Left hindlimb (tissue), 1 donor: Measurements from ENCODE around the gene TOM1L2.
"Not testable (repeated sequence)": the region's sequence is repeated elsewhere in the genome, so short reads cannot be mapped to it uniquely, and the experiment has no call there.

ENCODE experiments used
- DNase-seq: peaks from one replicate; pipeline ENCODE4 v3.0.0-alpha.2; 2018

TOM1L2 gene

DNA sequence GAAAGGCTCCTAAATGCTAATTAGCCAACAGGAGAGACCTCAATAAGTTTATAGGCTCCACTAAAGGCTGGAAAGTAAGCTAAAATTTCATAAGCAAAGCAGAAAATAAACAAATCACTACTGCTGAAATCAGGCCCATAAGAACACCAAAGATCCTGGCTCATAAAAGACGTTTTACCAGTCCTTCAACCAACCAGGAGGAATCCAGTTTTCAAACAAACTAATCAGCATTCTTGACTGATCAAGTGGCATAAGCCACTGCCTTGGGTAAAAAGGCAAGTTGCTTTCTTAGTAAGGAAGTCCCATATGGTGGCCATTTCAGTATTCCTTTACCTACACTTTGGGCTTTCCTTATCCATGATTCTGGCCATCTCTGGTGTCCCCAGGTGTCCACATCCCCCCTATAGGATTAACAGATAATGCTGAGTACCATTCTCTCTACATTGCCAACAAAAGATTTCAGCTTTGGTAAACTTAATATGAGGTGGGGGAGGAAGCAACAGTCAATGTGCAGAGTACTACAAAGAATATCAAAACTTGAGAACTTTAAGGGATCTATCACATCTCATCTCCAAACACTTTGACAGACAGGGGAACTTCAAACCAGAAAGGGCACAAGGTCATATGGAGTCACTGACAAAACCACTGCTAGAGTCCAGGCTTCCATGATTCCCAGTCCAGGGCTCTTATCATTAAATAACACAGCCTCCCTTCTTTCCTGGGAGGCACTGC is 1.3 kb downstream of the TOM1L2 start:
- no peak for DNase-seq

DNA sequence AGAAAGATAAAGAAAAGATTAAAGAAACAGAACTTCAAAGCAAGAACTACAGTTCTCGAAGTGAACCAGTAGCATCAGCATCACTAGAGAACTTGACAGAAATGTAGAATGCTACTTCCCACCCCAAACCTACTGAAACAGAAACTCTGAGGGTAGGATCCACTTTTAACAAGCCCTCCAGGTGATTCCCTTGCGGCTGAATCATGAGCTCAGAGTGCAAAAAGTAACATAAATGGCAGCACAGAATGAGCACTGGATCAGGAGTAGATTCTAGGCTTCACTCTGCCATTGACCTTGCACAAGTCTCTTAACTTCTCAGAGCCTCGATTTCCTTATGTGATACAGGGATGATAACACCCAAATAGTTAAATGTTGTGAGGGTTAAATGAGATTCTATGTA is 5.8 kb downstream of the TOM1L2 start:
- DNase-seq, result no peak

DNA sequence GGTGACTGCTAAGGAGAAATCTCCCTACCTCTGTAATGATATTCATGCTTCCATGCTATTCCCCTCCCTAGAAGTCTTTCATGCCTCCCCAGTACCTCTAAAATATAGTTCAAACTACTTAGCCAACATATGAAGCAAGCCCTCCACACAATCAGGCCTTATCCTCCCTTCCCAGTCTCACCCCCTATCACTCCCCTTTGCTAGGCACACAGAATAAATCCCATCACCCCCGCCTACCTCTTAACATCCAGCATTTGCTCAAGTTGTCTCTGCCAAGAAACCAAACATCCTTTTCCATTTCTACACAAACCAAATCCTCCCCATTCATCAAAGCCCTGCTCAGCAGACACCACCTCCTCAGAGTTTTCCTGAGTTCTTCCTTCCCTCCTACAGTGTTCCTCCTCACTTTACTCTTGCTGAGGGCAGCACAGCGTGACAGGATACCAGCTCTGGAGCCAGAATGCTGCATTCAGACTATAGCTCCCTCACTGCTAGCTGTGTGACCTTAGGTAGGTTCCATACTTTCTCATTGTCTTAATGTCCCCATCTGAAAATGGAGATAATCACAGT is 7.0 kb downstream of the TOM1L2 start:
- DNase-seq, result no peak

DNA sequence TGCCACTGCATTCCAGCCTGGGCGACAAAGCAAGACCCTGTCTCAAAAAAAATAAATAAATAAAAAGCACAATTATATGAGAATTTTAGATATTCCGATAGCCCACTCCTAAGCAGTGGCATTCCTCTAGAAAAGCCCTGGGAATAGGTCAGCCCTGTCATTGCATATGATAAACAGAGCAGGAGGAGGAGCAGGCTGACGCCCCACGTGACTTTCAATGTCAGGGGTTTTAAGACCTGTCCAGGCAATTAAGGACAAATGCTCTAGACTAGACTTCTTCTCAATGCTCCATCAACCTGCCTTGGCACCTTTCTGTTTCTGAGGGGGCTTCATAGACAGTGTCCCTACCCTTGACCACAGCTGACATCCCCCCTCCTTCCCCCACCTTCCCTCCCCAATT is 7.5 kb downstream of the TOM1L2 start:
- no peak for DNase-seq

DNA sequence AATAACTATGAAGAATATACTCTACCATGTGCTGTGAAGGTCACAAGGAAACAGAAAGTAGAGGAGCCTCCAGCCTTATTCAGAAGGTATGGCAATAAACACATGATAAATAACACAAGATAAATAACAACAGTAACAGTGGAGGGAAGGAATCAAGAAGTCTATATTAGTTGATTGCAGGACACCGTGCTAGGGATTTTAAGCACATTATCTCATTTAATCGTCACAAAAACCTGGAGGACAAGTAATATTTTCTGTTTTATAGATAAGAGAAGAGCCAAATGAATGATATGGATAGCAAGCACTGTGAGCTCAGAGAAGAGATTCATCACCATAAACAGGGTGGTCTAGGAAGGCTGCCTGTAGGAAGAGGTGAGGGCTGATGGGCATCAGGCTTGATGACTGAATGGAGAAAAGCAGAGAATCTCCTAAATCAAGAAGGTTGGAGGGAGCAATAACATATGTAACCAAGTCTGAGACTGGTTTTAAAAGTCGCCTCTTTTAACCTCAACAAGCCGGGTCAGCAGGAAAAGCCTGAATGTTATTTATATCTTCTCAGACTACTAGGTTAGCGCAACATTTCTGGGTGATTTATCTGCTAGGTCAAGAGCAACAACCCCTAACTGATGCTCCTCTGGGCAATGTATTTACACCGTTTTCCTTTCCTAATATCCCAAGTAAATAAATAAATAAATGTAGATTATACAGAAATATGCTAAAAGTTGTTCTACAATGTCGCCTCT is 8.3 kb downstream of the TOM1L2 start:
- no peak for DNase-seq

DNA sequence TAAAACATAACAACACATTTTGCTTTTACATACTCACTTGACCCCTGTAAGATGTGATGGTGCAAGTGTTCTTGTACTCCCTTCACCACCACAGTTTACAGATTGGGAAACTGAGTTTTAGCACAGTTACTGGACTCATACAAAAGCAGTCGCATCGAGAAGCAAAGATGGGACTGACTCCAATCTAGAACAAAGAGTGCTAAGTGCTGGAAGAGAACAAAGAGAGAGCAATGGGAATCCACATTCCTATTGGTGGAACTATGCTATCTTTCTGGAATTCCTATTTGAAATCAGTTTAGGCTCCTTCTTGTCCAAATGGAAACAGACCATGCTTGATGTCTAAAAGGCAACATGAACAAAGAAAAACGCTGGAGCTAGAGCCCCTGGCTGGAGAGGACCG is 9.1 kb downstream of the TOM1L2 start:
- DNase-seq, result no peak

DNA sequence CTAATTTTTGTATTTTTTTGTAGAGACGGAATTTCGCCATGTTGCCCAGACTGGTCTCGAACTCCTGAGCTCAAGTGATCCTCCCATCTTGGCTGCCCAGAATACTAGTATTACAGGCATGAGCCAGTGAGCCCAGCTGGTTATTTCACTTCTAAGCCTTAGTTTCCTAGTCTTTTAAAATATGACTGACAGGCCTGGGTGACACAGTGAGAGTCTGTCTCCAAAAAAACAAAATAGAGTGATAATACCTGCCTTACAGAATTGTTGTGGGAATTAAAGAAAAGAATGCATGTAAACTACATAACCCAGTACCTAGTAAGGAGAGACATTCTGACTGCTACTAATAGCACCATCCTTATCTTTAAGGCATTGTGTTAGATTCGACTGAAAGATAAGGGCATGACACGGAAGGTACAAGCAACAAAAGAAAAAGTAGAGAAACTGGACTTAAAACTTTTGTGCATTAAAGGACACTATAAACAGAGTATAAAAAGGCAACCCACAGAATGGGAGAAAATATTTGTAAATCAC is 11.6 kb downstream of the TOM1L2 start:
- DNase-seq, result no peak

DNA sequence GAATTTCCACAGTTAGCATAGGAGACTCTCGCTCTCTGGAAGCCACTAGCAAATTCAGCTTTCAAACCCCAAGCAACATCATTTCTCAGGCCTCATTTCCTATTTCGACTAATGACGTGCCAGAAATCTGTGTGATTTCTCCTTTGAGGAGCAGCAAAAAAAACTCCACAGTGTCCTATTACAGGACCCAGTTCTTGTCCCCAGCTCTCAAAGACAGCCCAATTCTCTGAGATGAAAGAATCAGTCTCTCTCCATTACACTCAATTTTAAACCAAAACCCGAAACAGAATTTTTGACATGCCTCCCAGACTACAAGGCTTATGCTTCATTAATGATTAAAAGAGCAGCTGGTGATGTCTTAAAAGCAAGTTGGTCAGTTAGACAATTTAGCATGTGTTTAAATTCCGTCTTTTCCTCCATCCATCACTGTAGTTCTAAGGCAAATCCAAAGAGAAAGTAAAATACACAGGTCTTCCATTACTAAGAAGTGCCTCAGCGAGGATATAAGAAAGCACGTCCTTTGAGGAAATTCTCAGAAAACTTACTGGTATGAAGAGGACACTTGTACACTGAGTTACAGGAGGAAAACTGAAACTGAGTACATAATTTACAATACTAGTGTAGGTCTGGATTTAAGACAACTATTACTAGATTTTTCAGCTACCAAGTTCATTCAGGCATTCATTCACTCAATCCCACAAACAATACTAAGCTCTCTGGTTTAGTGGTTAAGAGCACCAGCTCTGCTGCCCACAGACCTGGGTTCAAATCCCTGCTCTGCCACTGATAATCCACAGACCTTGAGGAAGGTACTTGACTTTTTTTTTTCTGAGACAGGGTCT is 12.5 kb downstream of the TOM1L2 start:
- no peak for DNase-seq

DNA sequence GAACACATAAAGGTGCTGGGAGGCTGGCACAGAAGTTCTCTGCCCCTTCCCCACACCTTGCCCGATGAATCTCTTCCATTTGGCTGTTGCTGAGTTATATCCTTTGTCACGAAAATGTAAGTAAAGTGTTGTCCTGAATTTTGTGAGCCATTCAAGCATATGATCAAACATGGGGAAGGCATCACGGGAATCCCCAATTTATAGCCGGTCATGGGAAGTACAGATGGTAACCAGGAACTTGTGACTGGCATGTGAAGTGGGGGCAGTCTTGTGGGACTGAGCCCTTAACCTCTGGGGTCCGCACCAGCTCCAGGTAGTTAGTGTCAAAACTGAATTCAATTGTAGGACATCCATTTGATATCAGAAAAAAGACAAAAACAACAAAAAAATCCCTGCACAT is 13.2 kb downstream of the TOM1L2 start:
- no peak for DNase-seq

DNA sequence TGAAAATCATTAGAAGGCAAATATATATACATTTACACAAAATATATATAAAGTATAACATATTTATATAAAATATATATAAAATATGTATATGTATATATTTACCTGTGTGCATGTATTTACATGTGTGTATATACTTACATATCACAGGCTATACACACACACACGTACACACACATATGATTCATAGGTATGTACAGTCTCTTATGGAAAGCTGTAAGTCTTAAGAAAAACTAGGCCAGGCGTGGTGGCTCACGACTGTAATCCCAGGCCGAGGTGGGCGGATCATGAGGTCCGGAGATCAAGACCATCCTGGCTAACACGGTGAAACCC is 14.7 kb downstream of the TOM1L2 start:
- no peak for DNase-seq

DNA sequence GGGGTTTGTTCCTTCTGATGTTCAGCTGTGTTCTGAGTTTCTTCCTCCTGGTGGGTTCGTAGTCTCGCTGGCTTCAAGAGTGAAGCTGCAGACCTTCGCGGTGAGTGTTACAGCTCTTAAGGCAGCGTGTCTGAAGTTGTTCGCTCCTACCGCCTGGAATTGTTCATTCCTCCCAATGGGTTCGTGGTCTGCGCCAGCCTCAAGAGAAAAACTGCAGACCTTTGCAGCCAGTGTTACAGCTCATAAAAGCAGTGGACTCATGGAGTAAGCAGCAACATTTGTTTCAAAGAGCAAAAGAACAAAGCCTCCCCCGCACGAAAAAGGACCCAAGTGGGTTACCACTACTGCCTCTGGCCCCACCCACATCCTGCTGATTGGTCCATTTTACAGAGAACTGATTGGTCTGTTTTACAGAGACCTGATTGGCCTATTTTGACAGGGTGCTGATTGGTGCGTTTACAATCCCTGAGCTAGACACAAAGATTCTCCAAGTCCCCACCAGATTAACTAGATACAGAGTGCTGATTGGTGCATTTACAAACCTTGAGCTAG is 16.3 kb downstream of the TOM1L2 start:
- DNase-seq, result not testable (repeated sequence)

DNA sequence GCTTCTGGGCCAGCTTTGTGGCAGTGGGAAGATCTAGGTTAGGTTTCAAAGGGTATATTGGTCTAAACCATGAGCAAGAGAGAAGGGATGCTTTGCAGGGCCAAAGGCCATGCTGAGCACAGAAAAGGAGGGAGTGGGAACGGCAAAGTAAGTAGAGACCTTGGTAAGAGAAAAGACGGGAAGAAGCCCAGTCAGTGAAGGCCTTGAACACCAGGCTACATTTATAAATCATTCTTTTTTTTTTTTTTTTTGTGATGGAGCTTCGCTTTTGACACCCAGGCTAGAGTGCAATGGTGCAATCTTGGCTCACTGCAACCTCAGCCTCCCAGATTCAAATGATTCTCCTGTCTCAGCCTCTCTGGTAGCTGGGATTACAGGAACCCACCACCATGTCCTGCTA is 18.1 kb downstream of the TOM1L2 start:
- no peak for DNase-seq

DNA sequence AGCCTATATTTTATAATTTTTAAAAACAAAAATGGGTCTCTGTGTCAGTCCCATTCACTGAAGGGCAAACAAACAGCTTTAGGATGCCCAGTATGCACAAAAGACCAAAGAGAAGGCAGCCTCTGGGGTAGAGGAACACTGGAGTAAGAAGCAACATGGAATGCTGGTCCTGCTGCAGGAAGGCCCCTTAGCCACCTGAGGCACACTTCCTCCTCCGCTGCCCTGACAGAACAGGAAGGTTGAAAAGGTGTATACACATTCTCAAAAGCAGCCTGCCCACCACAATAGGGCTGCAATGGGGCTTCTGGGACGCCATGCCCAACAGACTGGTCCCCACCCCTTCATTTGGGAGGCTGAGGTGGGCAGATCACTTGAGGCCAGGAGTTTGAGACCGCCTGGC is 19.5 kb downstream of the TOM1L2 start:
- DNase-seq, result no peak

DNA sequence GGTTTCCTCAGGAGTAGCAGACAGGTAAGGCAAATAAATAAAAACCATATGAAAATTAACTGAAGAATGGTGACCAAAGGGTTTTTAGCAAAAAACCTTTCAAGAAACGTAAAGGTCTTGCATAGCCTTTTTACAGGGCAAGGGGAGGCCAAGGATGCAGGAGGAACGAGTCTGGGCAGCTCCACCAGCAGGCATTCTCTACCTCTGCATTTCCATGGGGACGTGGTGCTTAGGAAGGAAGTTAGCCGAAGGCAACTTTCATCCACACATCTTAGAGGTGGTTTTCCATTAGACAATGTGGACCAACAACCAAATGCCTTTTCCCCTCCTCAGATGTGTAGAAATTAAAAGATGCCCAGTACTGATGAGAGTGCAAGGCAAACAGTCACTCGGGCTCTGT is 20.7 kb downstream of the TOM1L2 start:
- DNase-seq, result no peak

DNA sequence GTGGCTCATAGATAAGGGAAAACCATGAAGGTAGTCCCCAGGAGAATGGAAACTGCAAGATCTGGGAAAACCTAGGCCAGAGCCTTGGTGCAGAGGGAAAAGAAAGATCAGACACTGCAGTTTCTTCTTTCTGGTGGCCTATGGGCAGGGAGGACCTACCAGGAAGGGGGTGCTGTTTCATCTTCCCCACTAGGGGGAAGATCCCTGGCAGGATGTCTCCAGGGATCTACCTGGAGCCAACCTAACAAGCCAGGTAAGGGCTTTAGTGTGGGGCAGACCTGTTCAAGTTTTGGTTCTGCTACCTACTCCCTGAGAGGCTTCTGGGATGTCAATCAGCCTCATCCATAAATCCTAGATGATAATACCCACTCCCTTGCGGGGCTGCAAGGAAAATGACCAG is 21.4 kb downstream of the TOM1L2 start:
- DNase-seq, result no peak

DNA sequence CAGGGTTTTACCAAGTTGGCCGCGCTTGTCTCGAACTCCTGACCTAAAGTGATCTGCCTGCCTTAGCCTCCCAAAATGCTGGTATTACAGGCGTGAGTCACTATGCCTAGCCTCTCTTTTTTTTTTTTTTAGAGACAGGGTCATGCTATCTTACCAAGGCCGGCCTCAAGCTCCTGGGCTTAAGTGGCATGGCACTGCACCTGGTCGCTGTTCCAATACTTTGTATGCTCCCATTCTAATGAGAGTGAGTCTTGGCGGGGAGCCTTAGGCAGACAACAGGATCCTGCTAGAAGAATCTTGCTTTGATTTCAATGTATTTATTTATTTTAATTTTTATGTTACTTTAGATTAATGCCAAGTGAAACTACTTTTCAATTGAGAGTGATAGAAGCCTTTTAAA is 21.9 kb downstream of the TOM1L2 start:
- no peak for DNase-seq

DNA sequence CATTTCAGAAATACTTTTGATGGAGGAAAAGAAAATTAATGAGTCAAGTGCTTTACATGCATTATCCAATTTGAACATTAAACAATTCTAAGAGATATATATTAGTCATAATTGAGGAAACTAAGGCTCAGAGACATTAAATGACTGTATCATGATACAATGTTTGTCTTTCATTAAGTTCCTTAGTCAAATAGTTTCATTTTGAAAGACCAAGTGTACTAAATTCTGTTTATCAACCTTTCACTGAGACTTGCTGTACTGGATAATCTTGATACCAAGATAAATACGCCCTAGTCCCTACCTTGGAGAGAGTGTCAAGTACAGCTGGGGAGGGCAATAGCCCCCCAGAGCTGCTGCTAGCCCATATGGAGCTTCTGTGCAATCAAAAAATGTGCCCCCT is 24.2 kb downstream of the TOM1L2 start:
- no peak for DNase-seq

DNA sequence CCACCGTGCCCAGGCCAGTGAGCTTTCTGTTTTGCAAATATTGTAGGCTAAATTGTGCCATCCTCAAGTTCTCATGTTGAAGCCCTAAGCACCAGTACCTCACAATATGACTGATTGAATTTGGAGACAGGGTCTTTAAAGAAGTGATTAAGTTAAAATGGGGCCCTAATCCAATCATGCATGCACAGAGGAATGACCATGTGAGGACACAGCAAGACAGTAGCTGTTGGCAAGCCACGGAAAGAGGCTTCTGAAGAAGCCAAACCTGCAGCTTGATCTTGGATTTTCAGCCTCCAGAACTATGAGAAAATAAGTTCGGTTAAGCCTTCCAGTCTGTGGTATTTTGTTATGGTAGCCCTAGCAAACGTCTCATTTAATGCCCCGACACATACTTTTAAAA is 24.9 kb downstream of the TOM1L2 start:
- DNase-seq, result no peak

DNA sequence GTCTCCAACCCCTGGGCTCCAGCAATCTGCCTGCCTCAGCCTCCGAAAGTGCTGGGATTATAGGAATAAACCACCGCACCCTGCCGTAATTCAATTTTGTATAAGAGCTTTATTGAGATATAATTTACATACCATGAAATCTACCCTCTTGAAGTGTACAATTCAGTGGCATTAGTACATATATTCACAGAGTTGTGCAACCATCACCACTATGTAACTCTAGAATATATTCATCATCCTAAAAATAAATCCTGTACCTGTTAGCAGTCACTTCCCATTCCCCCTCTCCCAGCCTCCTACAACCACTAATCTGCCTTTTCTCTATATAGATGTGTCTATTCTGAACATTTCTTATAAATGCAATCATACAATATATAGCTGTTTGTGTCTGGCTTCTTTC is 26.1 kb downstream of the TOM1L2 start:
- no peak for DNase-seq

DNA sequence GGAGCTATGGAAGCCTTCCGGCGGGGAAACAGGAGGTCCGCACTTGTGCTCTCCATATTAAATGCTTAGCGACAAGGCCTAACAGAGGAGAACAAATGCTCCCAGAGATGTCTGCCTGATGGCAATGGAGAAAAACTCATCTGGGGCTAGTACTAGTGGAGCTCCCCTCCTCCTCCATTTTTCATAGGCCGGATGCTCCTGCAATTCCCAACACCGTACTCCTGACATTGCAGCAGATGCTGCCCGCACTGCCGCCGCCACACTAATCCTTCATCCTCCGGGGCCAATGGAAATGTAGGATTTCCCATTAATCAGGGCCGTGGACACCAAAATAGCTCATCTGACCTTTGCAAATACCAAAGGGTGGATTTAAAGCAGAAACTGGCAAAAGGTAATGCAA is 27.5 kb downstream of the TOM1L2 start:
- no peak for DNase-seq

DNA sequence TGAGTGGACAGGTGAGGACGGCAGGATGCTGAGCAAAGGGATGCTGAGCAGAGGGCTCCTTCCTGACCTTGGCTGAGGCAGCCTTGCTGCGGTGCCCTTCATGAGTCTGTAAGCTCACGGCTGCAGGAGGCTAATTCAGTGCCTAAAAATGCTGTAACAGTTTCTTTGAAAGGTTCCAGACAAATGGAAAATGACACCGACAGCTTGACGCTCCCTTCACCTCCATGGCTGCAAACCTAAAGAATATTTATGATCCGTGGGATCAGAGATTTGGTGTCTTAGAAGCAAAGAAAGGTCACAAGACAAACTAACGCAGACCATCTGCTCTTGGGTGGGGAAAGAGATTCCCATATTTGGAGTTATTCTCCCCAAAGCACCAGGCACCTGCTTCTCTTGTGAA is 28.0 kb downstream of the TOM1L2 start:
- DNase-seq, result no peak

DNA sequence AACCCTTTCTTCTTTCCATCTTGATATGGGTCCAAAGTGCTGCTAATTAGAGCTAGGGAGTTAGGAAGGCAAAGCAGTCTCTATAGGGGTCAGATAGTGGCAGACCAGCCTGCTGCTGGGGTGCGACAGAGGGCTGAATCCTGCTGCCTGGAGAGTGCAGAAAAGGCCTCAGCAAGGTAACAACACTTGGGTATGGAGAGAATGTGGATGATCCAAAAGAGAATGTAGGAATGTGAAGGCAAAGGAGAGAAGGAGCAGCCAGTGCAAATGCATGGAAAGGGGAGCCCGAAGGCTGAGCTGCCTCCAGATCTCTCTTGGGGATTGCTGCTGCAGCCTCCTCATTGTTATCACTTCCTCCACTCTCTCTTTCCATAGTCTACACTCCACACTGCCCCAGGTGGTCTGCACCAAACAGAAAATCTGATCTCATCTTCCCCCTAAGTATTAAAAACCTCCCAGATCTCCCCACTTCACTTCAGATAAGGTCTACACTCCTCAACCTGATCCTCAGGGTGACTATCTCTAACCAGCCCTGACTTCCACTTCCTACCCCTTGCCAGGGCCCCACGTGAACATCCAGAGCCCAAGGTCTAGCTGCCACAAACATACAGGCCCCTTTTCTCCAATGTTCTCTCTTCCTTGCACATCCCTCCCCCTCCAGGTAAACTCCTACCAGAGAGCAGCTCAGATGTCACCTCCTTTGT is 28.8 kb downstream of the TOM1L2 start:
- DNase-seq, result no peak
